ENCODE data around the gene SDF4. TPM values are rescaled to one million over a fixed set of nuclear protein-coding genes. Genes with fewer than 3 reads are reported as not detected.

The SDF4 gene
- total and polyA plus RNA-seq, 2 donors (not counting 1 experiment from before 2014, with no cell fraction given), result 100 to 143 TPM

DNA sequence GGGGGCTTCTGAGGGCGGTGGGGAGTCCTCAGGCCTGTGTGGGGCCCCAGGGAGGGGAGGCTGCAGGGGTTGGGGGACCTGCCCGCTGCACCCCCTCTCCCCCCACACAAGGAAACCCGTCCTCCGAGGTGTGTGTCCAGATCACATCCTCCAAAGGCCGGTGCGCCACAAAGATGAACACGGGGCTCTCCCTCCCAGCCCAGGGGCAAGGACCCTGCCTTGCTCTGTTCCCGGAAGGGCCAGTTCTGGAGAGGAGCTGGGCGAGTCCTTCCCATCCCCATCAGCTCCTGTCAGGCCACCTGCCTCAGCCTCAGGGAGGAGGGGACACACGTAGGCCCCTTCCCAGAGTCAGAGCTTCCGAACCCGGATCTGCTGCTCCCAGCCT lies 60.6 kb downstream of the SDF4 start:
- TF ChIP-seq, protein P1, sequence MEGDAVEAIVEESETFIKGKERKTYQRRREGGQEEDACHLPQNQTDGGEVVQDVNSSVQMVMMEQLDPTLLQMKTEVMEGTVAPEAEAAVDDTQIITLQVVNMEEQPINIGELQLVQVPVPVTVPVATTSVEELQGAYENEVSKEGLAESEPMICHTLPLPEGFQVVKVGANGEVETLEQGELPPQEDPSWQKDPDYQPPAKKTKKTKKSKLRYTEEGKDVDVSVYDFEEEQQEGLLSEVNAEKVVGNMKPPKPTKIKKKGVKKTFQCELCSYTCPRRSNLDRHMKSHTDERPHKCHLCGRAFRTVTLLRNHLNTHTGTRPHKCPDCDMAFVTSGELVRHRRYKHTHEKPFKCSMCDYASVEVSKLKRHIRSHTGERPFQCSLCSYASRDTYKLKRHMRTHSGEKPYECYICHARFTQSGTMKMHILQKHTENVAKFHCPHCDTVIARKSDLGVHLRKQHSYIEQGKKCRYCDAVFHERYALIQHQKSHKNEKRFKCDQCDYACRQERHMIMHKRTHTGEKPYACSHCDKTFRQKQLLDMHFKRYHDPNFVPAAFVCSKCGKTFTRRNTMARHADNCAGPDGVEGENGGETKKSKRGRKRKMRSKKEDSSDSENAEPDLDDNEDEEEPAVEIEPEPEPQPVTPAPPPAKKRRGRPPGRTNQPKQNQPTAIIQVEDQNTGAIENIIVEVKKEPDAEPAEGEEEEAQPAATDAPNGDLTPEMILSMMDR (IDR thresholded peaks at IDR 0.05), result no peak
- no peak for TF ChIP-seq EZH2 (IDR thresholded peaks at IDR 0.05; ENCODE audit: borderline replicate concordance, insufficient read depth, low read depth, low read length, poor library complexity, severe bottlenecking)
- no peaks in the 10 kb centered on the region for H3K79me2 ChIP-seq (ENCODE audit: control insufficient read depth, insufficient read depth, low read length)
- intact Hi-C loops (cut with micrococcal nuclease), result loop anchor here (5.0 kb wide), 1 partner anchor 49 kb away; no protein-coding TSS in a partner anchor
- CTCF ChIA-PET, result interaction anchor here (1.2 to 5.3 kb wide), 2 partner anchors 49 to 60 kb away, joined by 3 to 31 read pairs; no protein-coding TSS in a partner anchor
- no peak for ATAC-seq (ENCODE audit: low read depth)
- no peaks in the 10 kb centered on the region for H3K9me3 Mint-ChIP-seq (ENCODE audit: insufficient read depth)
- peak overlapping the region; percentile 83 for H3K4me3 Mint-ChIP-seq
- peaks cover 5% of the 10 kb centered on the region for H3K27me3 Mint-ChIP-seq
- peak overlapping the region; percentile 90 for H3K27ac Mint-ChIP-seq
- no peak for DNase-seq
- H2AFZ ChIP-seq (ENCODE audit: insufficient read depth, low read depth, low read length, poor library complexity, severe bottlenecking), result peak overlapping the region; percentile 31
- H3K27ac ChIP-seq (ENCODE audit: low read length in 2 of 2), result no peak overlapping the region
- 56% methylated on average over 7 of the region's 12 CpGs for WGBS (ENCODE audit: insufficient coverage)
- H3K4me3 ChIP-seq (ENCODE audit: control extremely low read depth in 1 of 5, extremely low read depth in 1 of 5, insufficient read depth in 1 of 5, low read depth in 2 of 5, low read length in 4 of 5), result peak overlapping the region in 2 of 5 experiments; percentile 33 to 34
- no peaks in the 10 kb centered on the region for H4K20me1 ChIP-seq (ENCODE audit: control insufficient read depth, insufficient read depth, low read length, poor library complexity, severe bottlenecking)
- H3K9me3 ChIP-seq (ENCODE audit: control extremely low read depth in 1 of 3, control insufficient read depth in 2 of 3, insufficient read depth in 1 of 3, low read length in 2 of 3), result peaks cover 0 to 13% (median 0%) of the 10 kb centered on the region in 3 donors
- POLR2A ChIA-PET, result interaction anchor here (0.7 to 2.6 kb wide), 8 partner anchors 9 to 49 kb away, joined by 3 to 15 read pairs (median 4); no protein-coding TSS in a partner anchor
- no peaks in the 10 kb centered on the region for H3K36me3 ChIP-seq (replicated peaks in 1 of 2; ENCODE audit: control extremely low read depth in 1 of 2, control insufficient read depth in 1 of 2, extremely low read depth in 1 of 2, insufficient read depth in 2 of 2, low read length in 1 of 2)
- peak overlapping the region; percentile 45 for H3K9ac ChIP-seq (ENCODE audit: low read length)
- peak overlapping the region; percentile 77 for H3K4me2 ChIP-seq (replicated peaks; ENCODE audit: low read depth, low read length, poor library complexity, severe bottlenecking)
- H3K4me1 ChIP-seq (ENCODE audit: control insufficient read depth in 2 of 2, insufficient read depth in 2 of 2, low read length in 2 of 2), result peaks cover 56 to 69% of the 10 kb centered on the region in 2 donors
- peaks cover 47% of the 10 kb centered on the region for H3K4me1 Mint-ChIP-seq
- H3K27me3 ChIP-seq (replicated peaks in 1 of 4; ENCODE audit: control extremely low read depth in 1 of 4, control insufficient read depth in 3 of 4, insufficient read depth in 4 of 4, low read length in 3 of 4), result peaks cover 0 to 24% (median 9%) of the 10 kb centered on the region in 4 experiments

Measured in B cell (primary cell).